CD4-positive, alpha-beta T cell treated with Interleukin-17A for 4 hours (primary cell): ENCODE data around the gene PRCP.

Experiments
- DNase-seq: peaks from one replicate; pipeline ENCODE4 v3.0.0-alpha.2; 2020; ENCODE audit warnings: mixed read lengths

The PRCP gene

GRCh38 chr11:82906931-82907330 lies 6.7 kb upstream of the PRCP start:
- DNase-seq = no peak

- no peak for DNase-seq
Observed at GRCh38 chr11:82906236-82906635, 6.0 kb upstream of the PRCP start.

DNA sequence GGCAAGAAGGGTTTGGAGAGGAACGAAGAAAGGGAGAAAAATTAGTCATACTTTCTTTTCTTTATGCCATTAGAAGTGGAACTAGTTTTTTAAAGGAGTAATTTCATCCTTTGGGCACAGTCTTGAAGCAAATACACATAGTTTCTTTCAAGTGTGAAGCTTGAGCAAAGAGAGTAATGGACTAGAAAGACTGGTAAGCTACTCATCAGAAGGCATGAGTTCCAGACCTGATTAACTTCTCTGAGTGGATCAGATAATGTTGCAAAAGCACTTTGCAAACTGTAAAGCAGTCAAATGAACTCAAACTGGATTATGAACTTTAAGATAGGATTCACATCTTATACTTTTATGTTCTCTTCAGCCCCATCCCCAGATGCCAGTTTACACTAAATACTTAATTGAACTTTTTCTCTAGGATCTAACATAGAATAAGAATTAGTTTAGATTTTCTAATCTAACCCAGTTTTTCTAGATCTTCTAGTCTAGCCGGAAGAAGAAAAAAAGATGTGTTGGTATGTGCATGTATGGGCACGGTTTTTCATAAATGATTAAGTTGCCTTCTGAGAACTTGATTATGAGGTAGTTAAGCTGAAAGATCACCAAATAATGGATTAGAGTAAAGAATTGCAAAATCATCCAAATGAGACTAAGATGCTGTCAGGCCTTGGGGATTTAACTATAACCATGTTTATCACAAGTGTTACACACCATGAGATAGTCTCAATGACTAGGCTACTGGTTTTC lies 3.8 kb upstream of the PRCP start:
- DNase-seq = no peak

- DNase-seq = no peak
Observed at GRCh38 chr11:82902880-82903279, 2.6 kb upstream of the PRCP start.

DNA sequence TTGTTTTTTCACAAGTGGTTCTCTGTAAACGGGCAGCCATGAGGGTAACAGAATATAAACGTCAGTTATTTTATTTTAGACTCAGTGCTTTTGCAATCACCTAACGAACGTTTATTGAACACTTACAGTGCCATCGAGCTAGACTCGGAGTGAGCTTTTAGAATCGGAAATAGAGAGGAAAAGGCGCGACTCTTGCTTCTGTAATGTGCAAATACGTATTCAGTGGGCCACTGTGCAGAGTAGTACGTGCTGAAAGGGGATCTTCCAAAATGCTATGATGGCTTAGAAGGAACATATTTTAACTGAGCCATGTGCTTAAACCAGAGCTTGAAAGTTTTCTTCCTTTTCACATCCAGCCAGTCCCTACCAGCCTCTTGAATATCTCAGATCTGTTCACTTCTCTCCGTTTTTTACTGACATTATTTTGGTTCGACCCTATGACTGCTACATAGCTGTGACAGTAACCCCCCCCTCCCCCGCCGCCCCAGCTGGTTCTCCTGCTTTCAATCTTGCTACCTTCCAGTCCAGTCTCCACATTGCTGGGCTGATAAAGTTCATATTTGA lies 1.8 kb upstream of the PRCP start:
- DNase-seq = no peak

DNA sequence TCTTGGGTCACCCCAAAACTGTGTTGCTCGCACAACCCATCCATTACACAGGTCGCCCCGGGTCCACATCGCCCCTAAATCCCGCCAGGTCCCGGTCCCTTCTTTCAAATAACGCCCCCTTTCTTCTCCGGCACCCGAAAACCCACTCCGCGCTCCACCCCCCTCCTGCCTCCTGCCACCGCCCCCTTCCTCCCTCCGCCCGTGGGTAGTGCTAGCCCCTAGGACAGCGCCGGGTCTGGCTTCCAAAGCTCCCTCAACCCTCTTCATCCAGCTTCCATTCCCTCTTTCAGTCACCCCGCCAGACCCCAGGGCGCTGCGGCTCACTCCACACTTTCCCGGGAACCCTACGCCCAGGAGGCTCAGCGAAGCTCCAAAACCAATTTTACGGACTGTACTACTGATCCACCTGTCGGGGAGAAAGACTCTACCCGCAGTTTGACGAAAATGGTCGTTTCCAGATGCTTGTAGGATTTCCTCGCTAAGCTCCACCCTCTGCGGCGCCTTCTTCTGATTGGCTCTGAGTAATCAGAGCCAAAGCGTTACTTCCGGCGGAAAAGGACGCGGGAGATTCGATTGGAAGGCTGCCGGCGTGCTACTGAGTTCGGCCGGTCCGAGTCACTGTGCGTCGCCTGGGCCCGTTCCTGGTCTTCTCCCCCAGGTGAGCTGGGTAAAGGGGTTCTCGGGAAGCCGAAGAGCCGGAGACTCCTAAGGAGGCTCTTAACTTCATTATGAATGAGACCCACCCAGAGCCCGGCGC lies 1.1 kb upstream of the PRCP start, which contains the start of gene DDIAS:
Gene DDIAS (plus strand): TSS at position 572 of the 757 bp plus-strand sequence. CDS start 13,003 bp downstream, outside the sequence.
- peak; percentile 95 for DNase-seq

GRCh38 chr11:82899957-82900276 lies 313 bp downstream of the PRCP start:
- no peak for DNase-seq

GRCh38 chr11:82899186-82899820 lies 927 bp downstream of the PRCP start:
- DNase-seq = peak; percentile 7

DNA sequence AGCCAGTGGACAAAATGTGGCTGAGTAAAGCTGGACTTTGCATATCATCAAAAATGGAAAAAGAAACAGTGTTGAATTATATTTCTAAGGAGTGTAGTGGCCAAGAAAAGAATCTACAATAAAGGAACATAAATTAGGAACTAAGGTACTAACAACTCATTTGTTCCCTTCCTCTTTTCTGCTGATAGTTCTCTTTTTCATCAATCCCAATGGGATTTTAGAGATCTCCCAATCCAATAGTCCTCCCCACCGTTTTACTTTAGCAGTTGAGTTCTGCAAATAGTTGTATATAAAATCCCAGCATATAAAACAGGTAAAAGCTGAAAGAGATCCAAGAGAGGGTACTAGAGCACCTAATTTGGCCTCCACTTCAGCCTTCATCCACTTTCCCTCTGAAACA lies 2.0 kb downstream of the PRCP start:
- DNase-seq = no peak

DNA sequence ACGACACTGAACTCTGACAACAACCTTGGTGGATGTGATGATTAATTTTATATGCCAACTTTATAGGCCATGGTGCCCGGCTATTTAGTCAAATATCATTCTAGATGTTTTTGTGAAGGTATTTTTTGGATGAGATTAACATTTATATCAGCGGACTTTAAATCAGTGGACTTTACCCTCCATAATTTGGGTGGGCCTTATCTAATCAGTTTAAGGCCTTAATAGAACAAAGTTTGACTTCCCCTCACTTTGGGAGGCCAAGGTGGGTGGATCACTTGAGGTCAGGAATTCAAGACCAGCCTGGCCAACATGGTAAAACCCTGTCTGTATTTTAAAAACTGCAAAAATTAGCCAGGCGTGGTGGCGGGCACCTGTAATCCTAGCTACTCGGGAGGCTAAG lies 4.0 kb downstream of the PRCP start:
- DNase-seq = no peak

GRCh38 chr11:82895437-82896091 lies 4.7 kb downstream of the PRCP start:
- no peak for DNase-seq

DNA sequence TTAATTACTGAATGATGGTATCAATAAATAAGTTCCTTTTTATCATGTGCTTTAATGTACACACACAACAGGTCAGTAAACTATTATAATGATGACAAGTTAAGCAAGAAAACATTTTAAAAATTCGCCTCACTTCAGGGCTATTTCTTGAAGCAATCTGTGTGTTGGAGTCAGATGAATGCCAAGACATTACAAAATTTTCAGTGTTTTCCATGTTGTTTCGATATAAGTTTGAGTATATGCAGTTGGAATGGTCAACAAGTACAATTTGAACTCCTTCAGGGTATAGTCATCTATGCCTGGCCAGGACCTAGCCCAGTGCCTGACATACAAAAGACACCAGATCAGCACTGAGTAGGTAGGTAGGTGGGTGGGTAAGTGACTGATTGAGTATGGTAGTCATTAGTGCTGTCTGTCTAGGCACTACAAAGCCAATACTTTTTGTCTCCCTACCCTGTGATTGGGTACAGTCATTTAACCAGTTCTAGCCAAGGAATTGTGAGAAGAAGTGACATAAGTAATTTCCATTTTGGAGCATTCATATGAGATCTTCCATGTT lies 7.5 kb downstream of the PRCP start:
- DNase-seq = no peak

GRCh38 chr11:82890936-82891335 lies 9.3 kb downstream of the PRCP start:
- DNase-seq = no peak

- no peak for DNase-seq
Observed at GRCh38 chr11:82890002-82890341, 10.3 kb downstream of the PRCP start.

DNA sequence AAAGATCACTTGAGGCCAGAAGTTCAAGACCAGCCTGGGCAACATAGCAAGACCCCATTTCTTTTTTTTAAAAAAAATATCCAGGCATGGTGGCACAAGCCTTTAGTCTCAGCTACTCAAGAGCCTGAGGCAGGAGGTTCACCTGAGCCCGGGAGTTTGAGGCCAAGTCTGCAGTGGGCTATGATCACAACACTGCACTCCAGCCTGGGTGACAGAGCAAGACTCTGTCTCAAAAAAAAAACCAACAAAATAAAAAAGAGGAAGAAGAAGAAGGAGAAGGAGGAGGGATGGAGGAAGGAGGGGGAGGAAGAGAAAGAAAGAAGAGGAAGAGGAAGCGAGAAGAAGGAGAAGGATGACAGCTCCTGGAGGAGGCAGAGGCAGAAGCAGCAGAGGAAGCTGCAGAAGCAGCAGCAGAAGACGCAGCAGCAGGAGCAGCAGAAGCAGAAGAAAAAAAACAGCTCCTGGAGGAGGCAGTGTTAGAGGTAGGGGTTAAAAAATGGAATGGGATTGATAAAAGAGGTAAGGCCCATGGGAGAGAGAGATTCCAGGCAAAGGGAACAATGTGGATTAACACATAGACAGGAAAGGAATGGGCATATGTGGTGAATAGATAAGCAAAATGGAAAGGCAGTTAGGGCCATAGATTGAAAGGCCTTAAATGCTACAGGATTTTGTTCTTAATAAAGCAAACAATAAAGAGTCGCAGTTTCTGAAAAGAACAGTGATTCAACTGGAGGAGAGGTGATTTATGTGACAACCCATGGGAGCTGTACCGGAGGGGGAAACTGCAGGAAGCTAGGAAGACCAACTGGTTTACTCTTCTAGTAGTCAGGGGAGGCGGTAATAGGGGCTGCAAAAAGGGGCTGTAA lies 10.9 kb downstream of the PRCP start:
- no peak for DNase-seq

GRCh38 chr11:82883853-82884252 lies 16.4 kb downstream of the PRCP start:
- DNase-seq = no peak

GRCh38 chr11:82874646-82875523 lies 25.3 kb downstream of the PRCP start:
- DNase-seq = no peak

- no peak for DNase-seq
Observed at GRCh38 chr11:82873919-82874333, 26.3 kb downstream of the PRCP start.

- no peak for DNase-seq
Observed at GRCh38 chr11:82872377-82873150, 27.7 kb downstream of the PRCP start.

DNA sequence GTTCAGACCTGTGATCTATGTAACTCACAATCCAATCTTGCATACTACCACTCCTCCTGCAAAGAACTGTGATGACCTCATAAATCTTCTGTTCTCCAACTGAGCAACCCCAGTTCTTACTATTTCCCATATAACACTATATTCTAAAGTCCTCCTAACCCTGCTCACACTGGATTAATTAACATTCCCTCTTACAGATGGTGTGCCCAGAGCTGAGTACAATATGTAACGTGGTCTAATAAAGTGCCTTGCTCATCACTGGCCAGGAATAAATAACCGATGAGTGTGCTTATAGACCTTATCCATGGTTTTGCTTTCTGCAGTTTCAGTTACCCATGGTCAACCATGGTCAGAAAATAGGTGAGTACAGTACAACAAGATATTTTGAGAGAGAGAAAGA lies 28.6 kb downstream of the PRCP start:
- DNase-seq = no peak
